T-helper 1 cell treated with Interleukin-12 subunit alpha and Interleukin-12 subunit beta and Interleukin-4 antibody, amounts not matched to agents 30 ng/mL and 1 ng/mL, for 36 hours (primary cell): ENCODE data around the gene TYW3. TPM values are rescaled to one million over a fixed set of nuclear protein-coding genes. Genes with fewer than 3 reads are reported as not detected.
"Not testable (repeated sequence)": the region's sequence is repeated elsewhere in the genome, so short reads cannot be mapped to it uniquely, and the experiment has no call there.

Source experiments
- intact Hi-C: fragments of 100-400 bp; cut with micrococcal nuclease; formaldehyde crosslinking; loops from one replicate; pipeline ENCODE4 v1.15.1; 2024
- total RNA-seq: library from RNA; stranded (reverse); gene quantifications from 2 replicates; pipeline ENCODE4 v1.2.3, GENCODE V29; 2022

The TYW3 gene
- total RNA-seq, 1 donor from 2014 or later, result 22.2 TPM

- intact Hi-C loops, result no loop called here
Measured at GRCh38 chr1:74729741-74730478, 3.0 kb upstream of the TYW3 start.

- intact Hi-C loops, result loop anchor here (2.0 kb wide), 1 partner anchor 39 kb away; no protein-coding TSS in a partner anchor
Measured at GRCh38 chr1:74731399-74732052, 1.4 kb upstream of the TYW3 start.

GRCh38 chr1:74732071-74732946 lies 643 bp upstream of the TYW3 start:
- intact Hi-C loops, result loop anchor here (2.0 kb wide), 1 partner anchor 38 kb away; no protein-coding TSS in a partner anchor

GRCh38 chr1:74733604-74734484 lies 892 bp downstream of the TYW3 start:
- intact Hi-C loops, result loop anchor here (1.0 to 2.0 kb wide), 5 partner anchors 37 to 1052 kb away; partner anchors contain the start of genes ACADM, FPGT, LRRIQ3 and RABGGTB

GRCh38 chr1:74737333-74737732 lies 4.4 kb downstream of the TYW3 start:
- intact Hi-C loops, result no loop called here

GRCh38 chr1:74740307-74740980 lies 7.5 kb downstream of the TYW3 start:
- intact Hi-C loops, result not testable (repeated sequence)

- intact Hi-C loops, result not testable (repeated sequence)
Measured at GRCh38 chr1:74745247-74745646, 12.3 kb downstream of the TYW3 start.

GRCh38 chr1:74748960-74749359 lies 16.0 kb downstream of the TYW3 start:
- intact Hi-C loops, result no loop called here

- intact Hi-C loops, result no loop called here
Measured at GRCh38 chr1:74753104-74753503, 20.2 kb downstream of the TYW3 start.

GRCh38 chr1:74755475-74755874 lies 22.5 kb downstream of the TYW3 start:
- intact Hi-C loops, result no loop called here

GRCh38 chr1:74756650-74757049 lies 23.7 kb downstream of the TYW3 start:
- intact Hi-C loops, result not testable (repeated sequence)

GRCh38 chr1:74763807-74764206 lies 30.9 kb downstream of the TYW3 start:
- intact Hi-C loops, result no loop called here

- intact Hi-C loops, result no loop called here
Measured at GRCh38 chr1:74766579-74766978, 33.6 kb downstream of the TYW3 start.

GRCh38 chr1:74767490-74767889 lies 34.5 kb downstream of the TYW3 start:
- intact Hi-C loops, result no loop called here

- intact Hi-C loops, result loop anchor here (1.0 to 5.0 kb wide), 3 partner anchors 39 to 431 kb away; partner anchors contain the start of genes CRYZ and TYW3
Measured at GRCh38 chr1:74771913-74772515, 39.1 kb downstream of the TYW3 start.

- intact Hi-C loops, result loop anchor here (1.0 to 5.0 kb wide), 2 partner anchors 364 to 430 kb away; no protein-coding TSS in a partner anchor
Measured at GRCh38 chr1:74772945-74773344, 40.0 kb downstream of the TYW3 start.

GRCh38 chr1:74773582-74773981 lies 40.6 kb downstream of the TYW3 start:
- intact Hi-C loops, result loop anchor here (5.0 kb wide), 1 partner anchor 364 kb away; no protein-coding TSS in a partner anchor

GRCh38 chr1:74775735-74776134 lies 42.8 kb downstream of the TYW3 start:
- intact Hi-C loops, result no loop called here

- intact Hi-C loops, result no loop called here
Measured at GRCh38 chr1:74777525-74777924, 44.6 kb downstream of the TYW3 start.
